GM23338 (cell line): Measurements from ENCODE around the gene EFCAB9. TPM values are rescaled to one million over a fixed set of nuclear protein-coding genes. Genes with fewer than 3 reads are reported as not detected.

Experiments
- ATAC-seq: fragments of 200-7000 bp; cut with Tn5 transposase; 3 replicates; pipeline ENCODE4 v1.9.1; 2020
- DNase-seq: peaks from one replicate; pipeline ENCODE4 v3.0.0-alpha.2; 2015; ENCODE audit warnings: low spot score
- H2AFZ ChIP-seq: fragments of 200-600 bp; sonication (generic); 2 replicates; pipeline ENCODE4 v1.8.0; 2016; ENCODE audit warnings: antibody characterized with exemption, mild to moderate bottlenecking, moderate library complexity
- H3F3A ChIP-seq: fragments of 200-600 bp; sonication (generic); replicated peaks from 2 replicates; pipeline ENCODE4 v1.8.0; 2017; ENCODE audit warnings: antibody characterized with exemption, mixed run types, low read depth
- H3K27ac ChIP-seq: fragments of 200-600 bp; sonication (generic); 2 replicates; pipeline ENCODE4 v1.6.1; 2016; ENCODE audit warnings: low read depth
- H3K27me3 ChIP-seq: fragments of 200-600 bp; sonication (generic); 2 replicates; pipeline ENCODE4 v1.8.0; 2016; ENCODE audit warnings: mild to moderate bottlenecking, mixed run types, moderate library complexity; ENCODE audit not compliant: insufficient read depth
- H3K36me3 ChIP-seq: fragments of 200-600 bp; sonication (generic); 2 replicates; pipeline ENCODE4 v1.8.0; 2016; ENCODE audit warnings: mild to moderate bottlenecking; ENCODE audit not compliant: insufficient read depth
- H3K4me1 ChIP-seq: fragments of 200-600 bp; sonication (generic); 2 replicates; pipeline ENCODE4 v1.8.0; 2016; ENCODE audit warnings: mild to moderate bottlenecking, moderate library complexity; ENCODE audit not compliant: insufficient read depth
- H3K4me2 ChIP-seq: fragments of 200-600 bp; sonication (generic); 2 replicates; pipeline ENCODE4 v1.7.1; 2017; ENCODE audit warnings: mixed run types
- H3K4me3 ChIP-seq: fragments of 200-600 bp; sonication (generic); 2 replicates; pipeline ENCODE4 v1.6.1; 2016; ENCODE audit warnings: mixed run types
- H3K79me2 ChIP-seq: fragments of 200-600 bp; sonication (generic); replicated peaks from 2 replicates; pipeline ENCODE4 v1.8.0; 2017; ENCODE audit warnings: mild to moderate bottlenecking; ENCODE audit not compliant: insufficient read depth
- H3K9me2 ChIP-seq: fragments of 200-600 bp; sonication (generic); 2 replicates; pipeline ENCODE4 v1.8.0; 2017; ENCODE audit not compliant: insufficient read depth
- H4K20me1 ChIP-seq: fragments of 200-600 bp; sonication (generic); replicated peaks from 2 replicates; pipeline ENCODE4 v1.8.0; 2017; ENCODE audit warnings: mild to moderate bottlenecking; ENCODE audit not compliant: insufficient read depth
- H3K27ac Mint-ChIP-seq: 2 replicates; pipeline ENCODE4 v1.8.0; 2020; ENCODE audit warnings: inconsistent platforms, mild to moderate bottlenecking, moderate library complexity, mixed read lengths
- H3K27me3 Mint-ChIP-seq: 3 replicates; pipeline ENCODE4 v1.8.0; 2022; ENCODE audit warnings: low read depth, mild to moderate bottlenecking, moderate library complexity, mixed read lengths, inconsistent platforms; ENCODE audit not compliant: insufficient read depth, poor library complexity
- H3K36me3 Mint-ChIP-seq: 3 replicates; pipeline ENCODE4 v1.8.0; 2021; ENCODE audit warnings: low read depth, mild to moderate bottlenecking, inconsistent platforms, moderate library complexity, mixed read lengths
- H3K4me1 Mint-ChIP-seq: 3 replicates; pipeline ENCODE4 v1.8.0; 2020; ENCODE audit warnings: mild to moderate bottlenecking, inconsistent platforms, mixed read lengths
- H3K4me3 Mint-ChIP-seq: 3 replicates; pipeline ENCODE4 v1.8.0; 2021; ENCODE audit warnings: moderate library complexity, mild to moderate bottlenecking, inconsistent platforms, mixed read lengths
- H3K9me3 Mint-ChIP-seq: 3 replicates; pipeline ENCODE4 v1.8.0; 2020; ENCODE audit warnings: moderate library complexity, mild to moderate bottlenecking, inconsistent platforms, mixed read lengths
- CREB1 ChIP-seq: fragments of 250-450 bp; sonication (Bioruptor Pico); IDR thresholded peaks from 2 replicates; pipeline ENCODE4 v1.5.0; 2020; ENCODE audit warnings: low read depth, mild to moderate bottlenecking, moderate library complexity
- EZH2 ChIP-seq: fragments of 200-600 bp; sonication (generic); IDR thresholded peaks from one replicate; pipeline ENCODE4 v1.8.0; 2017; ENCODE audit warnings: antibody characterized with exemption, mild to moderate bottlenecking, low read depth; ENCODE audit not compliant: unreplicated experiment
- EZH2phosphoT487 ChIP-seq: fragments of 200-600 bp; sonication (generic); IDR thresholded peaks from one replicate; pipeline ENCODE4 v1.8.1; 2018; ENCODE audit warnings: antibody characterized with exemption; ENCODE audit not compliant: unreplicated experiment
- JUNB ChIP-seq: IDR thresholded peaks from one replicate; pipeline ENCODE4 v1.6.1; 2016; ENCODE audit warnings: antibody characterized with exemption; ENCODE audit not compliant: unreplicated experiment
- NANOG ChIP-seq: IDR thresholded peaks from 2 replicates; pipeline ENCODE4 v1.6.1; 2016; ENCODE audit warnings: antibody characterized with exemption, borderline replicate concordance
- POLR2AphosphoS5 ChIP-seq: IDR thresholded peaks from 2 replicates; pipeline ENCODE4 v1.6.1; 2016; ENCODE audit warnings: antibody characterized with exemption, low read depth
- STAT1 ChIP-seq: IDR thresholded peaks from one replicate; pipeline ENCODE4 v1.6.1; 2016; ENCODE audit warnings: antibody characterized with exemption; ENCODE audit not compliant: unreplicated experiment
- ZNF114 ChIP-seq: fragments of 250-450 bp; sonication (Bioruptor Pico); IDR thresholded peaks from 2 replicates; pipeline ENCODE4 v1.5.0; 2020; ENCODE audit warnings: mild to moderate bottlenecking, moderate library complexity
- polyA plus RNA-seq: library from polyadenylated mRNA; unstranded; fragments of >200 nt; fragmentation: Nextera tagmentation; extraction: Ambion mirVana; gene quantifications from 2 replicates; pipeline ENCODE4 v1.2.1, GENCODE V29; 2016
- total RNA-seq: library from RNA; depleted of rRNA; stranded (reverse); fragments of >200 nt; shearing (Covaris generic); gene quantifications from 2 replicates; pipeline ENCODE4 v1.2.3, GENCODE V29; 2014
- TF ChIP-seq, protein P1 (sequence below): IDR thresholded peaks from 2 replicates; pipeline ENCODE4 v1.6.1; 2016; ENCODE audit warnings: antibody characterized with exemption
- TF ChIP-seq, protein P2 (sequence below), 2 experiments: fragments of 200-600 bp in 1 of 2; sonication (generic) in 1 of 2; conservative IDR thresholded peaks; 2 replicates each; pipeline versions ENCODE4 v1.5.1 to v1.6.1; 2016 to 2017; ENCODE audit warnings: antibody characterized with exemption in 2 of 2, low read depth in 2 of 2, mild to moderate bottlenecking in 2 of 2, moderate library complexity in 1 of 2
- TF ChIP-seq, protein P3 (sequence below): IDR thresholded peaks from one replicate; pipeline ENCODE4 v1.6.1; 2018; ENCODE audit warnings: antibody characterized with exemption; ENCODE audit not compliant: unreplicated experiment

Gene EFCAB9
- total and polyA plus RNA-seq, 2 experiments from 2014 or later = not detected

DNA sequence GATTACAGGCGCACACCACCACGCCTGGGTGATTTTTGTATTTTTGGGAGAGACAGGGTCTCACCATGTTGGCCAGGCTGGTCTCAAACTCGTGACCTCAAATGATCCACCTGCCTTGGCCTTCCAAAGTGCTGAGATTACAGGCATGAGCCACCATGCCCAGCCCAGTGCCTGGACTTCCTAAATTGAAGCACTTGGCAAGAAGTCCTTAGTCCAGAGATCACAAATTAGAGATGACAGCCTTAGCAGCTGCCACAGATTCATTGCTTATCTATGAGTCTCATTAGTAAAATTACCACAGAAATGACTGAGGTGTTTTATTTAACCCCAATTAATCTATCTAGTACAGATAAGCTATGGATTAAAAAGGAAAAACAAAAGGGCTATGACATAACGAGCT lies 19.2 kb downstream of the EFCAB9 start:
- no peak for ATAC-seq
- peaks cover 30% of the 10 kb centered on the region for H4K20me1 ChIP-seq
- H3K27ac ChIP-seq = no peak overlapping the region
- Mint-ChIP-seq H3K4me1 (0 out of 3 replicates have a peak, but pooled peaks cover 4% of the 10 kb centered on the region), H3K27me3 (no peaks in the 10 kb centered on the region), H3K36me3 (peaks cover 38% of the 10 kb centered on the region), H3K9me3 (no peaks in the 10 kb centered on the region), H3K27ac (no peak overlapping the region), H3K4me3 (no peak overlapping the region)
- H3K4me1 ChIP-seq = no peaks in the 10 kb centered on the region
- H3K27me3 ChIP-seq = no peaks in the 10 kb centered on the region
- no peaks in the 10 kb centered on the region for H3K9me2 ChIP-seq
- TF ChIP-seq NANOG (no peak), ZNF114 (CRISPR knock-in tag) (no peak), JUNB (no peak)
- no peak overlapping the region for H2AFZ ChIP-seq
- H3K4me3 ChIP-seq = no peak overlapping the region
- H3K36me3 ChIP-seq = peaks cover 25% of the 10 kb centered on the region
- H3K4me2 ChIP-seq = no peak overlapping the region
- DNase-seq = no peak
- peaks cover 34% of the 10 kb centered on the region for H3K79me2 ChIP-seq
- H3F3A ChIP-seq = no peaks in the 10 kb centered on the region; the same call in 1 of the 2 replicates

DNA sequence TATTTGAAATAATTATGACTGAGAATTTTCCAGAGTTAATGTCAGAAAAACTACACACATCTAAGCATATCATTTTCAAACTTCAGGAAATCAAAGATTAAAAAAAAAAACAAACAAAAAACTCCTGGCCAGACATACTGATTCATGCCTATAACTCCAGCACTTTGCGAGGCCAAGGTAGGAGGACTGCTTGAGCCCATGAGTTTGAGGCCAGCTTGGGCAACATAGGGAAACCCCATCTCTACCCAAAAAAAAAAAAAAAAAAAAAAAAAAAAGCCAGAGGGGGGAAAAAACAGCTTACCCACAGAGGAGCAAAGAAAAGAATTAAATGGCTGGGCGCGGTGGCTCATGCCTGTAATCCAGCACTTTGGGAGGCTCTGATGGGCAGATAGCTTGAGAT lies 22.4 kb downstream of the EFCAB9 start:
- no peaks in the 10 kb centered on the region for H3K27me3 Mint-ChIP-seq
- H3K9me2 ChIP-seq = no peaks in the 10 kb centered on the region
- H3F3A ChIP-seq = no peaks in the 10 kb centered on the region
- H3K4me1 ChIP-seq = no peaks in the 10 kb centered on the region
- H4K20me1 ChIP-seq = peaks cover 27% of the 10 kb centered on the region
- H3K9me3 Mint-ChIP-seq = no peaks in the 10 kb centered on the region
- no peak overlapping the region for H2AFZ ChIP-seq
- H3K79me2 ChIP-seq = peaks cover 64% of the 10 kb centered on the region
- TF ChIP-seq, protein P1, sequence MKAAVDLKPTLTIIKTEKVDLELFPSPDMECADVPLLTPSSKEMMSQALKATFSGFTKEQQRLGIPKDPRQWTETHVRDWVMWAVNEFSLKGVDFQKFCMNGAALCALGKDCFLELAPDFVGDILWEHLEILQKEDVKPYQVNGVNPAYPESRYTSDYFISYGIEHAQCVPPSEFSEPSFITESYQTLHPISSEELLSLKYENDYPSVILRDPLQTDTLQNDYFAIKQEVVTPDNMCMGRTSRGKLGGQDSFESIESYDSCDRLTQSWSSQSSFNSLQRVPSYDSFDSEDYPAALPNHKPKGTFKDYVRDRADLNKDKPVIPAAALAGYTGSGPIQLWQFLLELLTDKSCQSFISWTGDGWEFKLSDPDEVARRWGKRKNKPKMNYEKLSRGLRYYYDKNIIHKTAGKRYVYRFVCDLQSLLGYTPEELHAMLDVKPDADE = no peak
- TF ChIP-seq EZH2phosphoT487 = no peak
- TF ChIP-seq, protein P2, sequence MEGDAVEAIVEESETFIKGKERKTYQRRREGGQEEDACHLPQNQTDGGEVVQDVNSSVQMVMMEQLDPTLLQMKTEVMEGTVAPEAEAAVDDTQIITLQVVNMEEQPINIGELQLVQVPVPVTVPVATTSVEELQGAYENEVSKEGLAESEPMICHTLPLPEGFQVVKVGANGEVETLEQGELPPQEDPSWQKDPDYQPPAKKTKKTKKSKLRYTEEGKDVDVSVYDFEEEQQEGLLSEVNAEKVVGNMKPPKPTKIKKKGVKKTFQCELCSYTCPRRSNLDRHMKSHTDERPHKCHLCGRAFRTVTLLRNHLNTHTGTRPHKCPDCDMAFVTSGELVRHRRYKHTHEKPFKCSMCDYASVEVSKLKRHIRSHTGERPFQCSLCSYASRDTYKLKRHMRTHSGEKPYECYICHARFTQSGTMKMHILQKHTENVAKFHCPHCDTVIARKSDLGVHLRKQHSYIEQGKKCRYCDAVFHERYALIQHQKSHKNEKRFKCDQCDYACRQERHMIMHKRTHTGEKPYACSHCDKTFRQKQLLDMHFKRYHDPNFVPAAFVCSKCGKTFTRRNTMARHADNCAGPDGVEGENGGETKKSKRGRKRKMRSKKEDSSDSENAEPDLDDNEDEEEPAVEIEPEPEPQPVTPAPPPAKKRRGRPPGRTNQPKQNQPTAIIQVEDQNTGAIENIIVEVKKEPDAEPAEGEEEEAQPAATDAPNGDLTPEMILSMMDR (conservative IDR thresholded peaks at IDR 0.05; ENCODE audit: low read depth in 2 of 2) = no peak
- TF ChIP-seq EZH2 = no peak
- TF ChIP-seq CREB1 (CRISPR knock-in tag) = no peak
- TF ChIP-seq, protein P3, sequence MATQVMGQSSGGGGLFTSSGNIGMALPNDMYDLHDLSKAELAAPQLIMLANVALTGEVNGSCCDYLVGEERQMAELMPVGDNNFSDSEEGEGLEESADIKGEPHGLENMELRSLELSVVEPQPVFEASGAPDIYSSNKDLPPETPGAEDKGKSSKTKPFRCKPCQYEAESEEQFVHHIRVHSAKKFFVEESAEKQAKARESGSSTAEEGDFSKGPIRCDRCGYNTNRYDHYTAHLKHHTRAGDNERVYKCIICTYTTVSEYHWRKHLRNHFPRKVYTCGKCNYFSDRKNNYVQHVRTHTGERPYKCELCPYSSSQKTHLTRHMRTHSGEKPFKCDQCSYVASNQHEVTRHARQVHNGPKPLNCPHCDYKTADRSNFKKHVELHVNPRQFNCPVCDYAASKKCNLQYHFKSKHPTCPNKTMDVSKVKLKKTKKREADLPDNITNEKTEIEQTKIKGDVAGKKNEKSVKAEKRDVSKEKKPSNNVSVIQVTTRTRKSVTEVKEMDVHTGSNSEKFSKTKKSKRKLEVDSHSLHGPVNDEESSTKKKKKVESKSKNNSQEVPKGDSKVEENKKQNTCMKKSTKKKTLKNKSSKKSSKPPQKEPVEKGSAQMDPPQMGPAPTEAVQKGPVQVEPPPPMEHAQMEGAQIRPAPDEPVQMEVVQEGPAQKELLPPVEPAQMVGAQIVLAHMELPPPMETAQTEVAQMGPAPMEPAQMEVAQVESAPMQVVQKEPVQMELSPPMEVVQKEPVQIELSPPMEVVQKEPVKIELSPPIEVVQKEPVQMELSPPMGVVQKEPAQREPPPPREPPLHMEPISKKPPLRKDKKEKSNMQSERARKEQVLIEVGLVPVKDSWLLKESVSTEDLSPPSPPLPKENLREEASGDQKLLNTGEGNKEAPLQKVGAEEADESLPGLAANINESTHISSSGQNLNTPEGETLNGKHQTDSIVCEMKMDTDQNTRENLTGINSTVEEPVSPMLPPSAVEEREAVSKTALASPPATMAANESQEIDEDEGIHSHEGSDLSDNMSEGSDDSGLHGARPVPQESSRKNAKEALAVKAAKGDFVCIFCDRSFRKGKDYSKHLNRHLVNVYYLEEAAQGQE = no peak
- TF ChIP-seq STAT1 = no peak
- no peak for TF ChIP-seq POLR2AphosphoS5
- no peak for TF ChIP-seq ZNF114 (CRISPR knock-in tag)
- TF ChIP-seq NANOG = no peak
- peaks cover 41% of the 10 kb centered on the region for H3K36me3 Mint-ChIP-seq
- no peak overlapping the region for H3K4me3 ChIP-seq
- H3K27ac Mint-ChIP-seq = no peak overlapping the region
- no peaks in the 10 kb centered on the region for H3K27me3 ChIP-seq
- DNase-seq (no peak), ATAC-seq (no peak)
- no peak overlapping the region for H3K4me3 Mint-ChIP-seq
- 0 out of 3 replicates have a peak, but pooled peaks cover 4% of the 10 kb centered on the region for H3K4me1 Mint-ChIP-seq
- H3K4me2 ChIP-seq = no peak overlapping the region
- peaks cover 14% of the 10 kb centered on the region for H3K36me3 ChIP-seq
- H3K27ac ChIP-seq = no peak overlapping the region
